ENCODE results near the gene POLD4.

DNA sequence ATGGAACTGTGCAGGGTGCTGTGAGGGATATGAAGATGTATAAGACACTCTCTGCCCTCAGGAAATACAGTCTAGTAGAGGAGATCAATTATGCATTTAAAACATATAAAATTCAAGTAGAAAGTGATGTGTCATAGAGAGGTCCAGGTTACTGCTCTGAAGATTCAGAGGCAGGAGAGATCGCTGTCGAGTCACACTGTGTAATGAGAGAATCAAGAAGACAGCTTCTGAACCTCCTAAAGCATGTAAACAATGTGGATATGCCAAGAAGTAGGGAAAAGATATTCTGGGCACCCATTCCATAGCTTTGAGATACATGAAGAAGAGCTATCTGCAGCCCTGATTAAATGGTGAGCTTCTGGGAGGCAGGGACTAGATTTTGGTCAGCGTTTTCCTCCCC lies 33.3 kb downstream of the POLD4 start:
- no peak for TF ChIP-seq SIN3A (IDR thresholded peaks at IDR 0.05; ENCODE audit: borderline replicate concordance, insufficient read depth, low read length)
- TF ChIP-seq POLR2AphosphoS5 (IDR thresholded peaks at IDR 0.05; ENCODE audit: low read depth, low read length) = no peak
